ENCODE data around the gene COL4A2.
"Not testable (repeated sequence)": the region's sequence is repeated elsewhere in the genome, so short reads cannot be mapped to it uniquely, and the experiment has no call there.

The COL4A2 gene

GRCh38 chr13:110311443-110312338 is 4.6 kb downstream of the COL4A2 start:
- Histone ChIP-seq H3K4me1 (ENCODE audit: insufficient read depth, low read length, poor library complexity, severe bottlenecking) (no peaks in the 10 kb centered on the region), H3K4me2 (ENCODE audit: low read depth, low read length, poor library complexity, severe bottlenecking) (no peak overlapping the region), H3K36me3 (ENCODE audit: insufficient read depth, low read length) (no peaks in the 10 kb centered on the region), H3K4me3 (ENCODE audit: low read length, poor library complexity, severe bottlenecking) (no peak overlapping the region), H4K20me1 (ENCODE audit: insufficient read depth, low read length, poor library complexity, severe bottlenecking) (no peaks in the 10 kb centered on the region), H3K9me3 (ENCODE audit: insufficient read depth, low read depth, low read length) (no peaks in the 10 kb centered on the region), H3K79me2 (ENCODE audit: insufficient read depth, low read length) (no peaks in the 10 kb centered on the region), H3K9ac (ENCODE audit: low read depth, low read length, poor library complexity, severe bottlenecking) (no peak overlapping the region), H3F3A (ENCODE audit: low read depth) (no peaks in the 10 kb centered on the region), H3K9me2 (replicated peaks; ENCODE audit: low read depth, low read length) (no peaks in the 10 kb centered on the region), H3K27me3 (ENCODE audit: insufficient read depth, low read length, poor library complexity, severe bottlenecking) (no peaks in the 10 kb centered on the region), H2AFZ (ENCODE audit: low read length) (no peak overlapping the region)
- TF ChIP-seq EZH2phosphoT487 (IDR thresholded peaks at IDR 0.05; ENCODE audit: borderline replicate concordance) (no peak), CTCF (conservative IDR thresholded peaks at IDR 0.05; ENCODE audit: low read length) (no peak)

GRCh38 chr13:110312339-110313031 is 5.4 kb downstream of the COL4A2 start:
- H3K4me2 ChIP-seq (ENCODE audit: low read depth, low read length, poor library complexity, severe bottlenecking): no peak overlapping the region
- H3K4me1 ChIP-seq (ENCODE audit: insufficient read depth, low read length, poor library complexity, severe bottlenecking): no peaks in the 10 kb centered on the region
- TF ChIP-seq CTCF (conservative IDR thresholded peaks at IDR 0.05; ENCODE audit: low read length): no peak
- no peak for TF ChIP-seq EZH2phosphoT487 (IDR thresholded peaks at IDR 0.05; ENCODE audit: borderline replicate concordance)
- no peaks in the 10 kb centered on the region for H4K20me1 ChIP-seq (ENCODE audit: insufficient read depth, low read length, poor library complexity, severe bottlenecking)
- no peaks in the 10 kb centered on the region for H3F3A ChIP-seq (ENCODE audit: low read depth)
- no peak overlapping the region for H3K9ac ChIP-seq (ENCODE audit: low read depth, low read length, poor library complexity, severe bottlenecking)
- no peak overlapping the region for H2AFZ ChIP-seq (ENCODE audit: low read length)
- H3K9me2 ChIP-seq (replicated peaks; ENCODE audit: low read depth, low read length): no peaks in the 10 kb centered on the region
- H3K36me3 ChIP-seq (ENCODE audit: insufficient read depth, low read length): no peaks in the 10 kb centered on the region
- H3K4me3 ChIP-seq (ENCODE audit: low read length, poor library complexity, severe bottlenecking): no peak overlapping the region
- H3K79me2 ChIP-seq (ENCODE audit: insufficient read depth, low read length): no peaks in the 10 kb centered on the region
- no peaks in the 10 kb centered on the region for H3K9me3 ChIP-seq (ENCODE audit: insufficient read depth, low read depth, low read length)
- no peaks in the 10 kb centered on the region for H3K27me3 ChIP-seq (ENCODE audit: insufficient read depth, low read length, poor library complexity, severe bottlenecking)

- H3K4me2 ChIP-seq (ENCODE audit: low read depth, low read length, poor library complexity, severe bottlenecking); H3K9me3 ChIP-seq (ENCODE audit: insufficient read depth, low read depth, low read length); H3K9ac ChIP-seq (ENCODE audit: low read depth, low read length, poor library complexity, severe bottlenecking); H2AFZ ChIP-seq (ENCODE audit: low read length); H3F3A ChIP-seq (ENCODE audit: low read depth); H3K36me3 ChIP-seq (ENCODE audit: insufficient read depth, low read length); H3K9me2 ChIP-seq (replicated peaks; ENCODE audit: low read depth, low read length); H3K4me1 ChIP-seq (ENCODE audit: insufficient read depth, low read length, poor library complexity, severe bottlenecking); H4K20me1 ChIP-seq (ENCODE audit: insufficient read depth, low read length, poor library complexity, severe bottlenecking); H3K4me3 ChIP-seq (ENCODE audit: low read length, poor library complexity, severe bottlenecking); H3K27me3 ChIP-seq (ENCODE audit: insufficient read depth, low read length, poor library complexity, severe bottlenecking); H3K79me2 ChIP-seq (ENCODE audit: insufficient read depth, low read length): not testable (repeated sequence)
Measured at GRCh38 chr13:110313261-110313660, 6.2 kb downstream of the COL4A2 start.

GRCh38 chr13:110313733-110314132 is 6.6 kb downstream of the COL4A2 start:
- H4K20me1 ChIP-seq (ENCODE audit: insufficient read depth, low read length, poor library complexity, severe bottlenecking); H3K79me2 ChIP-seq (ENCODE audit: insufficient read depth, low read length); H3K9me3 ChIP-seq (ENCODE audit: insufficient read depth, low read depth, low read length); H2AFZ ChIP-seq (ENCODE audit: low read length); H3F3A ChIP-seq (ENCODE audit: low read depth); H3K27me3 ChIP-seq (ENCODE audit: insufficient read depth, low read length, poor library complexity, severe bottlenecking); H3K36me3 ChIP-seq (ENCODE audit: insufficient read depth, low read length); H3K4me2 ChIP-seq (ENCODE audit: low read depth, low read length, poor library complexity, severe bottlenecking); H3K9me2 ChIP-seq (replicated peaks; ENCODE audit: low read depth, low read length); H3K4me3 ChIP-seq (ENCODE audit: low read length, poor library complexity, severe bottlenecking); H3K4me1 ChIP-seq (ENCODE audit: insufficient read depth, low read length, poor library complexity, severe bottlenecking); H3K9ac ChIP-seq (ENCODE audit: low read depth, low read length, poor library complexity, severe bottlenecking): not testable (repeated sequence)
